WTC11 (cell line): ENCODE measurements around the gene BPIFA2. TPM values are rescaled to one million over a fixed set of nuclear protein-coding genes. Genes with fewer than 3 reads are reported as not detected.
A peak's percentile ranks its signal among the peaks of the same experiment; 100 is the strongest.

Experiments used
- ATAC-seq: fragments of 200-7000 bp; cut with Tn5 transposase; 2 replicates; pipeline ENCODE4 v1.10.0; 2021; ENCODE audit warnings: mild to moderate bottlenecking, moderate library complexity
- CTCF ChIA-PET: fragments of 300-600 bp; sonication (Branson Sonifier 250); formaldehyde crosslinking; loops from one replicate; lab custom pipeline; 2021; ENCODE audit warnings: antibody characterized with exemption; lab: Charles Lee
- POLR2A ChIA-PET: fragments of 350-600 bp; sonication (Branson Sonifier 250); formaldehyde crosslinking; loops from one replicate; lab custom pipeline; 2021; ENCODE audit warnings: antibody characterized with exemption; lab: Charles Lee
- DNase-seq: peaks from one replicate; pipeline ENCODE4 v3.0.0; 2021; ENCODE audit warnings: low spot score
- H3K27ac Mint-ChIP-seq: 2 replicates; pipeline ENCODE4 v1.8.0; 2021; ENCODE audit warnings: mixed read lengths
- H3K27me3 Mint-ChIP-seq: 2 replicates; pipeline ENCODE4 v1.8.0; 2021; ENCODE audit warnings: low read depth, mild to moderate bottlenecking, moderate library complexity, mixed read lengths
- H3K36me3 Mint-ChIP-seq: 2 replicates; pipeline ENCODE4 v1.8.0; 2021; ENCODE audit warnings: mixed read lengths
- H3K4me1 Mint-ChIP-seq: 2 replicates; pipeline ENCODE4 v1.8.0; 2022; ENCODE audit warnings: mixed read lengths
- H3K4me3 Mint-ChIP-seq: 2 replicates; pipeline ENCODE4 v1.8.0; 2021; ENCODE audit warnings: mild to moderate bottlenecking, moderate library complexity, mixed read lengths
- H3K9me3 Mint-ChIP-seq: 2 replicates; pipeline ENCODE4 v1.8.0; 2021; ENCODE audit warnings: mixed read lengths
- E2F5 ChIP-seq: sonication (generic); formaldehyde crosslinking; IDR thresholded peaks from 2 replicates; pipeline ENCODE4 v1.8.1; 2022; ENCODE audit warnings: mild to moderate bottlenecking, moderate library complexity, missing genetic modification reagents
- EMX1 ChIP-seq: fragments of 250-450 bp; sonication (Bioruptor Pico); IDR thresholded peaks from 2 replicates; pipeline ENCODE4 v1.8.0; 2021; ENCODE audit warnings: mild to moderate bottlenecking
- ETV6 ChIP-seq: sonication (generic); formaldehyde crosslinking; IDR thresholded peaks from 2 replicates; pipeline ENCODE4 v1.8.1; 2022; ENCODE audit warnings: mild to moderate bottlenecking, missing genetic modification reagents
- GABPB1 ChIP-seq: sonication (generic); formaldehyde crosslinking; IDR thresholded peaks from 2 replicates; pipeline ENCODE4 v1.8.1; 2023; ENCODE audit warnings: mild to moderate bottlenecking, missing genetic modification reagents
- TEAD1 ChIP-seq: sonication (generic); formaldehyde crosslinking; IDR thresholded peaks from 2 replicates; pipeline ENCODE4 v1.8.0; 2022; ENCODE audit warnings: mild to moderate bottlenecking, missing genetic modification reagents
- ZMAT4 ChIP-seq: fragments of 250-450 bp; sonication (Bioruptor Pico); IDR thresholded peaks from 2 replicates; pipeline ENCODE4 v1.9.0; 2021; ENCODE audit warnings: mild to moderate bottlenecking
- ZNF121 ChIP-seq: sonication (generic); formaldehyde crosslinking; IDR thresholded peaks from 2 replicates; pipeline ENCODE4 v1.8.0; 2023; ENCODE audit warnings: missing genetic modification reagents
- ZNF396 ChIP-seq: fragments of 250-450 bp; sonication (Bioruptor Pico); IDR thresholded peaks from 2 replicates; pipeline ENCODE4 v1.8.0; 2021; ENCODE audit warnings: mild to moderate bottlenecking, moderate library complexity, borderline replicate concordance
- ZSCAN18 ChIP-seq: fragments of 250-450 bp; sonication (Bioruptor Pico); IDR thresholded peaks from 2 replicates; pipeline ENCODE4 v2.1.2; 2022; ENCODE audit warnings: mild to moderate bottlenecking, moderate library complexity
- total RNA-seq: library from RNA; stranded (reverse); gene quantifications from 3 replicates; pipeline ENCODE4 v1.2.3, GENCODE V29; 2021
- TF ChIP-seq, protein P1 (sequence below): sonication (generic); formaldehyde crosslinking; IDR thresholded peaks from 2 replicates; pipeline ENCODE4 v1.8.0; 2022; ENCODE audit warnings: mild to moderate bottlenecking, missing genetic modification reagents
- TF ChIP-seq, protein P2 (sequence below): sonication (generic); formaldehyde crosslinking; IDR thresholded peaks from 2 replicates; pipeline ENCODE4 v1.8.1; 2023; ENCODE audit warnings: mild to moderate bottlenecking, missing genetic modification reagents
- TF ChIP-seq, protein P3 (sequence below): sonication (generic); formaldehyde crosslinking; IDR thresholded peaks from 2 replicates; pipeline ENCODE4 v1.8.1; 2023; ENCODE audit warnings: mild to moderate bottlenecking, missing genetic modification reagents, moderate library complexity
- TF ChIP-seq, protein P4 (sequence below): sonication (generic); formaldehyde crosslinking; IDR thresholded peaks from 2 replicates; pipeline ENCODE4 v1.8.1; 2022; ENCODE audit warnings: low read depth, mild to moderate bottlenecking, moderate library complexity, missing genetic modification reagents, borderline replicate concordance
- TF ChIP-seq, protein P5 (sequence below): sonication (generic); formaldehyde crosslinking; IDR thresholded peaks from 2 replicates; pipeline ENCODE4 v1.8.1; 2023; ENCODE audit warnings: mild to moderate bottlenecking, missing genetic modification reagents

BPIFA2 gene
- total RNA-seq, 1 experiment from 2014 or later, result not detected

DNA sequence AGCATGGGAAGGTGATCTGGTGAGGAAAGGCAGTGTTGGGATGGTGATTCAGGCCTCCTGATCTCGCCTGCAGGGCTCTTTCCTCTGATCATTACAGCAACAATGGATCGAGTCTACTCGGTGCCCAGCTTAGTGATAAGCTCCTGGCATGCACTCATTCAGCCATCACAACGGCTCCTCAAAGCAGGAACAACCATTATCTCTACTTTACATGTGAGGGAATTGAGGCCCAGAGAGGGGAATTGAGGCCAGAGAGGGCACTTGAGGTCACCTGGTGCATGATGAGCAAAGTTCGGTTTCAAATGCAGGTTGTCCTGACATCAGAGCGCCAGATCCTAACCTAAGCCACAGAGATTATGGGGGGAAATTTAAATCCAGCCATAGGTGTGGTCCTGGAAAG is 42.0 kb upstream of the BPIFA2 start:
- H3K4me3 Mint-ChIP-seq, result no peak overlapping the region
- no peak for ATAC-seq
- ChIA-PET CTCF (no interaction called here), POLR2A (no interaction called here)
- H3K4me1 Mint-ChIP-seq, result no peaks in the 10 kb centered on the region
- peaks cover 8% of the 10 kb centered on the region for H3K27me3 Mint-ChIP-seq
- H3K9me3 Mint-ChIP-seq, result peaks cover 25% of the 10 kb centered on the region
- no peak for DNase-seq
- H3K36me3 Mint-ChIP-seq, result peaks cover 11% of the 10 kb centered on the region
- TF ChIP-seq, protein P1, sequence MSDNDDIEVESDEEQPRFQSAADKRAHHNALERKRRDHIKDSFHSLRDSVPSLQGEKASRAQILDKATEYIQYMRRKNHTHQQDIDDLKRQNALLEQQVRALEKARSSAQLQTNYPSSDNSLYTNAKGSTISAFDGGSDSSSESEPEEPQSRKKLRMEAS (CRISPR knock-in tag), result no peak
- TF ChIP-seq, all 79 proteins: peak for 0
- no peak overlapping the region for H3K27ac Mint-ChIP-seq

DNA sequence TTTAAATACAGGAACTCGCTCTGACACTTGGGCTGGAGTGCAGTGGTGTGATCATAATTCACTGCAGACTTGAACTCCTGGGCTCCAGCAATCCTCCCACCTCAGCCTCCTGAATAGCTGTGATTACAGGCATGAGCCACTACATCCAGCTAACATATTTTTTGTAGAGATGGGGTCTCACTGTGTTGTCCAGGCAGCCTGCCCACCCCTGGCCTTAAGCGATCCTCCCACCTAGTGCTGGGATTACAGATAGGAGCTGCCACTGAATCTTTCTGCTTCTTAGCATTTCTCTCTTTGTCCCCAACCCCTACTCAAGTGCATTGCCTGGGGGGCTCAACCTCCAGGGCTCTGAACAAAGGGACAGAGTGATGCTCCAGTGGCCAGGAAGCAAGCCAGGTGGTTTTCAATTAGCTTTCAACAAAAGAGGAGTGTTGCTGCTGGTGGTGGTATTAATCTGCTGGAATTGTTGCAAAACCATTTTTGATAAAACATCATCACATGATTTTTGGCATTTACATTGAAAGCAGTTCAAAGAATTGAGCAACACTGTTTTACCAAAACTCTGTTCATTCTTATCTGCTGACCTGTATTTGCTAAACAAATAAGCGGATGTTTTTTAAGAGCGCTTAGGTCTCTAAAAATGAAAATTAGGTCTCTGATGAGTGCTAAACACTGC is 40.4 kb upstream of the BPIFA2 start:
- H3K4me3 Mint-ChIP-seq, result no peak overlapping the region
- POLR2A ChIA-PET, result no interaction called here
- CTCF ChIA-PET, result no interaction called here
- H3K27me3 Mint-ChIP-seq, result peaks cover 6% of the 10 kb centered on the region; the same call in 1 of the 2 replicates
- H3K36me3 Mint-ChIP-seq, result peaks cover 3% of the 10 kb centered on the region; the same call in 1 of the 2 replicates
- DNase-seq, result no peak
- H3K9me3 Mint-ChIP-seq, result peaks cover 12% of the 10 kb centered on the region
- no peak overlapping the region for H3K27ac Mint-ChIP-seq
- TF ChIP-seq GABPB1 (CRISPR knock-in tag), result peak; percentile 70
- peak; percentile 49; the same call in 1 of the 2 replicates for TF ChIP-seq ZNF121 (CRISPR knock-in tag)
- TF ChIP-seq ETV6, result no peak
- TF ChIP-seq, all 79 proteins: peak for 2
- no peak for ATAC-seq
- no peaks in the 10 kb centered on the region for H3K4me1 Mint-ChIP-seq

DNA sequence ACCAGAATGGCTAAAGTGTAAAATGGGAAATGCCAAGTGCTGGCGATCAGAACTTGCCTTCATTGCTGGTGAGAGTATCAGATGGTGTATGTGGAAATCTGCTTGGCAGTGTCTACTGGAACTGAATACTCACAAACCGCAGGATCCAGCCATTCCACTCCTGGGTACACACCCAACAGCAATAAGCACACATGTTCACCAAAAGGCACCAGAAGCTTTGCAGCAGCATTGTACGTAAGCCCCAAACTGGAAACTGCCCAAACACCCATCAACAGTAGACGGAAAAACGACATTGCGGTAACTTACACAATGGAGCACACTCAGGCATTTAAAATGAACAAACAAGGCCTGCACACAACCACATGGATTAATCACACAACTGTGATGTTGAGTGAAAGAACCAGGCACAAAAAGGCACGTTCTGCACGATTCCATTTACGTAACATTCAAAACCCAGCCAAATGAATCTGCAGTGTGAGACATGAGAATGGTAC is 37.3 kb upstream of the BPIFA2 start:
- DNase-seq (no peak), ATAC-seq (no peak)
- no peaks in the 10 kb centered on the region for H3K9me3 Mint-ChIP-seq
- H3K27ac Mint-ChIP-seq, result no peak overlapping the region
- H3K27me3 Mint-ChIP-seq, result no peaks in the 10 kb centered on the region
- TF ChIP-seq, protein P2, sequence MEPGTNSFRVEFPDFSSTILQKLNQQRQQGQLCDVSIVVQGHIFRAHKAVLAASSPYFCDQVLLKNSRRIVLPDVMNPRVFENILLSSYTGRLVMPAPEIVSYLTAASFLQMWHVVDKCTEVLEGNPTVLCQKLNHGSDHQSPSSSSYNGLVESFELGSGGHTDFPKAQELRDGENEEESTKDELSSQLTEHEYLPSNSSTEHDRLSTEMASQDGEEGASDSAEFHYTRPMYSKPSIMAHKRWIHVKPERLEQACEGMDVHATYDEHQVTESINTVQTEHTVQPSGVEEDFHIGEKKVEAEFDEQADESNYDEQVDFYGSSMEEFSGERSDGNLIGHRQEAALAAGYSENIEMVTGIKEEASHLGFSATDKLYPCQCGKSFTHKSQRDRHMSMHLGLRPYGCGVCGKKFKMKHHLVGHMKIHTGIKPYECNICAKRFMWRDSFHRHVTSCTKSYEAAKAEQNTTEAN (CRISPR knock-in tag), result no peak
- no peak for TF ChIP-seq ZMAT4 (CRISPR knock-in tag)
- no peak for TF ChIP-seq ZNF396 (CRISPR knock-in tag)
- TF ChIP-seq, protein P3, sequence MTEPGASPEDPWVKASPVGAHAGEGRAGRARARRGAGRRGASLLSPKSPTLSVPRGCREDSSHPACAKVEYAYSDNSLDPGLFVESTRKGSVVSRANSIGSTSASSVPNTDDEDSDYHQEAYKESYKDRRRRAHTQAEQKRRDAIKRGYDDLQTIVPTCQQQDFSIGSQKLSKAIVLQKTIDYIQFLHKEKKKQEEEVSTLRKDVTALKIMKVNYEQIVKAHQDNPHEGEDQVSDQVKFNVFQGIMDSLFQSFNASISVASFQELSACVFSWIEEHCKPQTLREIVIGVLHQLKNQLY, result no peak
- TF ChIP-seq TEAD1 (CRISPR knock-in tag), result no peak
- TF ChIP-seq, protein P4, sequence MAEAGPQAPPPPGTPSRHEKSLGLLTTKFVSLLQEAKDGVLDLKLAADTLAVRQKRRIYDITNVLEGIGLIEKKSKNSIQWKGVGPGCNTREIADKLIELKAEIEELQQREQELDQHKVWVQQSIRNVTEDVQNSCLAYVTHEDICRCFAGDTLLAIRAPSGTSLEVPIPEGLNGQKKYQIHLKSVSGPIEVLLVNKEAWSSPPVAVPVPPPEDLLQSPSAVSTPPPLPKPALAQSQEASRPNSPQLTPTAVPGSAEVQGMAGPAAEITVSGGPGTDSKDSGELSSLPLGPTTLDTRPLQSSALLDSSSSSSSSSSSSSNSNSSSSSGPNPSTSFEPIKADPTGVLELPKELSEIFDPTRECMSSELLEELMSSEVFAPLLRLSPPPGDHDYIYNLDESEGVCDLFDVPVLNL (CRISPR knock-in tag), result no peak
- TF ChIP-seq ZSCAN18 (CRISPR knock-in tag), result no peak
- TF ChIP-seq EMX1 (CRISPR knock-in tag), result no peak
- TF ChIP-seq, protein P5, sequence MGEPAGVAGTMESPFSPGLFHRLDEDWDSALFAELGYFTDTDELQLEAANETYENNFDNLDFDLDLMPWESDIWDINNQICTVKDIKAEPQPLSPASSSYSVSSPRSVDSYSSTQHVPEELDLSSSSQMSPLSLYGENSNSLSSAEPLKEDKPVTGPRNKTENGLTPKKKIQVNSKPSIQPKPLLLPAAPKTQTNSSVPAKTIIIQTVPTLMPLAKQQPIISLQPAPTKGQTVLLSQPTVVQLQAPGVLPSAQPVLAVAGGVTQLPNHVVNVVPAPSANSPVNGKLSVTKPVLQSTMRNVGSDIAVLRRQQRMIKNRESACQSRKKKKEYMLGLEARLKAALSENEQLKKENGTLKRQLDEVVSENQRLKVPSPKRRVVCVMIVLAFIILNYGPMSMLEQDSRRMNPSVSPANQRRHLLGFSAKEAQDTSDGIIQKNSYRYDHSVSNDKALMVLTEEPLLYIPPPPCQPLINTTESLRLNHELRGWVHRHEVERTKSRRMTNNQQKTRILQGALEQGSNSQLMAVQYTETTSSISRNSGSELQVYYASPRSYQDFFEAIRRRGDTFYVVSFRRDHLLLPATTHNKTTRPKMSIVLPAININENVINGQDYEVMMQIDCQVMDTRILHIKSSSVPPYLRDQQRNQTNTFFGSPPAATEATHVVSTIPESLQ (CRISPR knock-in tag), result no peak
- TF ChIP-seq E2F5 (CRISPR knock-in tag), result no peak
- no peaks in the 10 kb centered on the region for H3K36me3 Mint-ChIP-seq
- H3K4me3 Mint-ChIP-seq, result no peak overlapping the region
- ChIA-PET POLR2A (no interaction called here), CTCF (no interaction called here)
- peaks cover 3% of the 10 kb centered on the region for H3K4me1 Mint-ChIP-seq
